ENCODE results near the gene FAM229B. TPM values are rescaled to one million over a fixed set of nuclear protein-coding genes. Genes with fewer than 3 reads are reported as not detected.

Gene FAM229B
- total and polyA plus RNA-seq, 9 of the 15 experiments (the other 6 are each of a cell fraction or from before 2014, with no cell fraction given), result 3.3 to 17.4 (median 5.8) TPM

GRCh38 chr6:112096901-112097300, 9.5 kb downstream of the FAM229B start (continued):
- TF ChIP-seq ATF6 (CRISPR knock-in tag; IDR thresholded peaks at IDR 0.05), result no peak
- TF ChIP-seq CXXC5 (CRISPR knock-in tag; IDR thresholded peaks at IDR 0.05), result no peak
- no peak for TF ChIP-seq PTRF (tag; IDR thresholded peaks at IDR 0.05)
- no peak for TF ChIP-seq NFIX (CRISPR knock-in tag; IDR thresholded peaks at IDR 0.05; ENCODE audit: low read depth)
- no peak for TF ChIP-seq NR2F6 (CRISPR knock-in tag; IDR thresholded peaks at IDR 0.05)
- no peak for TF ChIP-seq U2AF1 (optimal IDR thresholded peaks at IDR 0.05; ENCODE audit: low read depth, low read length)
- TF ChIP-seq ZNF592 (IDR thresholded peaks at IDR 0.05), result no peak
